HFFc6 (cell line): ENCODE measurements around the gene ALG12. TPM values are rescaled to one million over a fixed set of nuclear protein-coding genes. Genes with fewer than 3 reads are reported as not detected.

Experiments used
- DNase-seq: peaks from one replicate; pipeline ENCODE4 v3.0.0-alpha.2; 2018
- H3K27ac Mint-ChIP-seq: 2 replicates; pipeline ENCODE4 v1.8.0; 2020; ENCODE audit warnings: mild to moderate bottlenecking, mixed read lengths
- H3K27me3 Mint-ChIP-seq: 2 replicates; pipeline ENCODE4 v1.8.0; 2021; ENCODE audit warnings: mild to moderate bottlenecking, moderate library complexity, mixed read lengths; ENCODE audit not compliant: insufficient read depth
- H3K36me3 Mint-ChIP-seq: 2 replicates; pipeline ENCODE4 v1.8.0; 2021; ENCODE audit warnings: low read depth, mixed read lengths
- H3K4me1 Mint-ChIP-seq: 2 replicates; pipeline ENCODE4 v1.8.0; 2020; ENCODE audit warnings: low read depth, mixed read lengths
- H3K4me3 Mint-ChIP-seq: 2 replicates; pipeline ENCODE4 v1.8.0; 2020; ENCODE audit warnings: mild to moderate bottlenecking, moderate library complexity, mixed read lengths
- H3K9me3 Mint-ChIP-seq: 2 replicates; pipeline ENCODE4 v1.8.0; 2020; ENCODE audit warnings: mild to moderate bottlenecking, mixed read lengths
- total RNA-seq, 6 experiments: library from RNA; stranded (reverse); fragmentation: NEBNext Ultra II Directional; extraction: Animal tissue kit (Norgen Biotek cat#: 25700); gene quantifications; 2 replicates in 1 of 6; 3 replicates in 5 of 6; pipeline ENCODE4 v1.2.3, GENCODE V29; 2021
- TF ChIP-seq, protein P1 (sequence below): fragments of 200-600 bp; sonication (generic); IDR thresholded peaks from 2 replicates; pipeline ENCODE4 v1.5.0; 2021; ENCODE audit warnings: antibody characterized with exemption, mild to moderate bottlenecking

ALG12 gene
- total RNA-seq, 6 experiments from 2014 or later, result 17.2 to 25.1 (median 20.2) TPM

DNA sequence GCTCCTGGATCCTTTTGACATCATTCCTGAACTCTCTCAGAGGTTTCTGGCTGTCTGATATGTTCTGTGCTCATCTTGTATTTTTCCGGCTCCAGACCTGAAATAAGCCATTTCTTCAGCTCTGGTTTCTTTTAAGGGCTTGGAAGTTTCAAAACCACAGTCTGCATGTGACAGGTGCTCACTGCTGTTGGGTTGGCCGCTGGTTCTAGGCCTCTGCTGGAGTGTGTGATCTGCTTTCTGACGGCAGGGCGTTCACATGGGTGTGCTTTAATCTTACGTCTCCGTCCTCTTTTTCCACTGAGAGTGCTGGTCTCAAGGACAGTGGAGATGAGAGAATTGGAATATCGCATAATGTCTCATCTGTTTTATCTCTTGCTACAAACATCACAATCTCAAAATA lies 54.3 kb downstream of the ALG12 start:
- TF ChIP-seq, protein P1, sequence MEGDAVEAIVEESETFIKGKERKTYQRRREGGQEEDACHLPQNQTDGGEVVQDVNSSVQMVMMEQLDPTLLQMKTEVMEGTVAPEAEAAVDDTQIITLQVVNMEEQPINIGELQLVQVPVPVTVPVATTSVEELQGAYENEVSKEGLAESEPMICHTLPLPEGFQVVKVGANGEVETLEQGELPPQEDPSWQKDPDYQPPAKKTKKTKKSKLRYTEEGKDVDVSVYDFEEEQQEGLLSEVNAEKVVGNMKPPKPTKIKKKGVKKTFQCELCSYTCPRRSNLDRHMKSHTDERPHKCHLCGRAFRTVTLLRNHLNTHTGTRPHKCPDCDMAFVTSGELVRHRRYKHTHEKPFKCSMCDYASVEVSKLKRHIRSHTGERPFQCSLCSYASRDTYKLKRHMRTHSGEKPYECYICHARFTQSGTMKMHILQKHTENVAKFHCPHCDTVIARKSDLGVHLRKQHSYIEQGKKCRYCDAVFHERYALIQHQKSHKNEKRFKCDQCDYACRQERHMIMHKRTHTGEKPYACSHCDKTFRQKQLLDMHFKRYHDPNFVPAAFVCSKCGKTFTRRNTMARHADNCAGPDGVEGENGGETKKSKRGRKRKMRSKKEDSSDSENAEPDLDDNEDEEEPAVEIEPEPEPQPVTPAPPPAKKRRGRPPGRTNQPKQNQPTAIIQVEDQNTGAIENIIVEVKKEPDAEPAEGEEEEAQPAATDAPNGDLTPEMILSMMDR, result no peak
- Mint-ChIP-seq H3K4me1 (peaks cover 8% of the 10 kb centered on the region; the same call in 1 of the 2 replicates), H3K27me3 (no peaks in the 10 kb centered on the region), H3K9me3 (peaks cover 31% of the 10 kb centered on the region), H3K36me3 (peaks cover 46% of the 10 kb centered on the region), H3K27ac (no peak overlapping the region), H3K4me3 (no peak overlapping the region)
- no peak for DNase-seq

DNA sequence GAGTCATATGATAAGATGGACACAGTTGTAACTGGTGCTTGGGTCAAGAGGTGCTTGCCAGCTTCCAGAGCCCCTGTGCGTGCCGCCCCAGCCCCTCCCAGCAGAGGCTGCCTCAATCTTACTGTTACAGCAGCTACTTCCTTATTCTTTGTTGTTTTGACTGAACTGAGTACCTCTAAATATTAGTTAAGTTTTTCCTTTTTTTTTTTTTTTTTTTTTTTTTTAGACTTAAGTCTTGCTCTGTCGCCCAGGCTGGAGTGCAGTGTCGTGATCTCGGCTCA lies 55.8 kb downstream of the ALG12 start:
- Mint-ChIP-seq H3K27ac (no peak overlapping the region), H3K27me3 (no peaks in the 10 kb centered on the region)

DNA sequence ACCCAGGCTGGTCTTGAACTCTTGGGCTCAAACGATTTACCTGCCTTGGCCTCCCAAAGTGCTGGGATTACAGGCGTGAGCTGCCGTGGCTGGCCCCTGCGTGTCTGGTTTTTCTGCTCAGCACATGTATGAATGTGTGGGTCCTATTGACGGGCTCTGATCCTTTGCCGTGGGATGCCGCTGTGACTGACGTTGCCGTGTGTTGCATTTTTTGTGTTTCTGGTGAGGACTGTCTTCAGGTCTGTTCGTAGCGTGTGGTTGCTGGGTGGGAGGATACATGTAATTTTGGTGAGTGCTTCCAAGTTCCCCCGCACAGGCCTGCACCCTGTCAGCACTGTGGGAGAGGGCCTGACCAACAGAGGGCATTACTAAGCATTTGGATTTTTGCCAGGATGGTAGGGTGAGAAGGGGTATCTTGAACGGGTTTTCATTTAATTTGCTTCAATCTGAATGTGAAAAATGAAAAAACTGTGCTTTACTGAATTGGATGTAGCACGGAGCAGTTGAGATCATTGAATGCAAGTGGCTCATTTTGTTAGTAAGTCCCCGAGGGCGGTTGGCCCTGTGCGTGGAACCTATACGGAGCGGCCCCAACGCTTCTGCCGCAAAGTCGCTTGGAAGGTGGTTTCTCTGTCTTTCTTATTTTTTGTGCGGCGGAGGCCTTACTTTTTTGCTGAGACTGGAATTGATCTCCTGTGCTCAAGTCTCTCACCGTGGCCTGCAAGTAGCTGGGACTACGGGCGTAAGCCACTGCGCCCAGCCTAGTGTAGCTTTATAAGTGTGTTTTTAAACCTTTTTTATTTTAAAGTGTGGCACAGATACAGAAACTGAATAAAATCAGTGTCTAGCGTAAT lies 56.4 kb downstream of the ALG12 start:
- Mint-ChIP-seq H3K9me3 (peaks cover 15% of the 10 kb centered on the region), H3K27ac (no peak overlapping the region), H3K27me3 (no peaks in the 10 kb centered on the region), H3K36me3 (peaks cover 27% of the 10 kb centered on the region), H3K4me1 (peaks cover 11% of the 10 kb centered on the region; the same call in 1 of the 2 replicates), H3K4me3 (no peak overlapping the region)
- no peak for DNase-seq
- TF ChIP-seq, protein P1, result no peak; the same call in 1 of the 2 replicates

More for the DNA sequence above, 55.8 kb downstream of the ALG12 start:
- TF ChIP-seq, protein P1, result no peak
- peaks cover 32% of the 10 kb centered on the region for H3K36me3 Mint-ChIP-seq
- no peak for DNase-seq
- no peak overlapping the region for H3K4me3 Mint-ChIP-seq
- H3K9me3 Mint-ChIP-seq, result peaks cover 21% of the 10 kb centered on the region
- H3K4me1 Mint-ChIP-seq, result peaks cover 11% of the 10 kb centered on the region; the same call in 1 of the 2 replicates

DNA sequence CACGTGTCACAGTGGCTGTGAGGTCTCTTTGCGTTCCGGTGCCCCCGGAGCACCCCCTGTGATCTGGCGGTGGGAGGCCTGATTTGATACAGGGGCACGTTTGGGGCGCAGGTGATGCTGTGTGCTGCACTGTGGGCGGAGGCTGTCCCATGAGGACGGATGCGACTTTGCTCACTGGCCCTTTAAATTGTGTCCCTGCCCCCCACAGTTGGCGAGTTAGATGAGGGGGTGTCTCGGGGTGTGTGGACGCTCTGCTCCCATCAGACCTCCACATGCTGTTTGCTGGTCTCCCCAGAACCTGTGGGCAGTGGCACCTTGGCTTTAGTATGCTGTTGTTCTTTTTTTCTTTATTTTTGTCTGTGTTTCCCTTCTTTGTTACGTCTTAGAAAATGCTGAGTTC lies 59.4 kb downstream of the ALG12 start:
- Mint-ChIP-seq H3K36me3 (peaks cover 6% of the 10 kb centered on the region; the same call in 1 of the 2 replicates), H3K4me3 (no peak overlapping the region), H3K9me3 (no peaks in the 10 kb centered on the region; the same call in 1 of the 2 replicates), H3K27me3 (peaks cover 1% of the 10 kb centered on the region), H3K27ac (no peak overlapping the region), H3K4me1 (peaks cover 30% of the 10 kb centered on the region)
- no peak for DNase-seq
- TF ChIP-seq, protein P1, result no peak

DNA sequence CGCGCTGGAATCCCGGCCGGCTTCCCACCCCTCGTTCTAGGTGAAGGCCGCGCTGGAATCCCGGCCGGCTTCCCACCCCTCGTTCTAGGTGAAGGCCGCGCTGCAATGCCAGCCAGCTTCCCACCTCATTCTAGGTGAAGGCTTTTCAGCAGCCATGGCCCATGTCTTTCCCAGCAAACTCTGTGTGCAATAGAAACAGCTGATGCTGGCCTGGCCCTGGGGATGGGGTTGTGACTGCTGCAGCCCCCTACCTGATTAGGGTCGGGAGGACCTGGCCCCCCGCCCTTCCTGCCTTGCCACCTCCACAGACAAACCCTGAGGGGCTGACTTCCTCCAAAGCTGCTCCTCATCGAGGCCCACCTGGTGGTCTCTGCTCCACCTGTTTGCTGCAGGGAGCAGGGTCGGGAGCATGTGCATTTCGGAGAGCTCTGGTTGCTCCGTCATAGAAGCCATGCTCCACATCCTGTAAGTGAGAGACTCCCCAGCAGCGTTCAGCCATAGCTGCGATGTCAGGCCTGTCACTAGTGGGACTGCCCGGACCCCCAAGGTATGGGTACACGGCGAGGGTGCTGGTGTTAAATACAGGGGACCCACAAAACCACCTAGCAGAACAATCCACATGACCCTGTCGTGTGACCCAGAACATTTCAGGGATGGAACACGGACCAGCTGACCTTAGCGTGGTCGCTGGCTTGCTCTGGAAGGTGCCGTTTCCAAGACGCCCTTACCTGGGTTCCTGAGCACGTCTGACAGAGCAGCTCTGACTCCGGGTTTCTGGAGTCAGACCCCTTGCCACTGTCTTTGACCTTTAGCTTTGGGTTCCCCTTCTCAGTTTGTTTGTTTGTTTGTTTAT lies 61.2 kb downstream of the ALG12 start:
- TF ChIP-seq, protein P1, result no peak
- Mint-ChIP-seq H3K4me3 (no peak overlapping the region), H3K27me3 (peaks cover 1% of the 10 kb centered on the region), H3K4me1 (peaks cover 29% of the 10 kb centered on the region), H3K9me3 (no peaks in the 10 kb centered on the region), H3K27ac (no peak overlapping the region), H3K36me3 (0 out of 2 replicates have a peak, but pooled peaks cover 5% of the 10 kb centered on the region)
- no peak for DNase-seq
